HepG2 (cell line): Measurements from ENCODE around the gene MAN1A2. TPM values are rescaled to one million over a fixed set of nuclear protein-coding genes. Genes with fewer than 3 reads are reported as not detected.

Experiments
- ATM ChIP-seq: fragments of 450-650 bp; IDR thresholded peaks from 2 replicates; pipeline ENCODE4 v1.7.1; 2017; ENCODE audit warnings: mild to moderate bottlenecking, borderline replicate concordance
- KDM6A ChIP-seq: IDR thresholded peaks from 2 replicates; pipeline ENCODE4 v1.6.1; 2016; ENCODE audit warnings: low read depth
- LCORL ChIP-seq, 2 experiments: fragments of 450-650 bp in 1 of 2; sonication (generic) in 1 of 2; formaldehyde crosslinking in 1 of 2; IDR thresholded peaks; 2 replicates each; pipeline versions ENCODE4 v1.5.0 to v1.6.1; 2017 to 2020; ENCODE audit warnings: antibody characterized with exemption in 1 of 2, missing genetic modification reagents in 1 of 2
- NR2C2 ChIP-seq: sonication (generic); formaldehyde crosslinking; IDR thresholded peaks from 2 replicates; pipeline ENCODE4 v1.4.0; 2020; ENCODE audit warnings: missing genetic modification reagents, mild to moderate bottlenecking, moderate library complexity, borderline replicate concordance
- PHF21A ChIP-seq: sonication (generic); formaldehyde crosslinking; IDR thresholded peaks from 2 replicates; pipeline ENCODE4 v1.5.0; 2020; ENCODE audit warnings: mild to moderate bottlenecking, missing genetic modification reagents
- ZIK1 ChIP-seq: sonication (generic); formaldehyde crosslinking; IDR thresholded peaks from 2 replicates; pipeline ENCODE4 v1.5.0; 2020; ENCODE audit warnings: mild to moderate bottlenecking, low read depth, missing genetic modification reagents, borderline replicate concordance
- ZNF543 ChIP-seq: sonication (generic); formaldehyde crosslinking; IDR thresholded peaks from 2 replicates; pipeline ENCODE4 v1.4.0; 2020; ENCODE audit warnings: mild to moderate bottlenecking, missing genetic modification reagents
- ZNF558 ChIP-seq: sonication (generic); formaldehyde crosslinking; IDR thresholded peaks from 2 replicates; pipeline ENCODE4 v1.9.0; 2022; ENCODE audit warnings: mild to moderate bottlenecking, missing genetic modification reagents, borderline replicate concordance
- ZNF569 ChIP-seq: sonication (generic); formaldehyde crosslinking; IDR thresholded peaks from 2 replicates; pipeline ENCODE4 v1.5.0; 2020; ENCODE audit warnings: mild to moderate bottlenecking, missing genetic modification reagents, moderate library complexity, borderline replicate concordance
- polyA plus RNA-seq, 8 experiments: library from polyadenylated mRNA; depleted of rRNA in 3 of 8; stranded (reverse) in 7 of 8; unstranded in 1 of 8; fragments of >200 nt; fragmentation: Illumina TruSeq in 4 of 8; extraction: Trizol in 4 of 8; gene quantifications; 2 replicates each; pipeline versions ENCODE4 v1.2.1 to v1.2.3, GENCODE V29; 2011 to 2016; ENCODE audit warnings: low read depth in 4 of 8, missing spikeins in 1 of 8, mixed read lengths in 1 of 8; ENCODE audit not compliant: insufficient read depth in 1 of 8
- total RNA-seq, 5 experiments: library from RNA; depleted of rRNA; stranded (reverse); fragments of >200 nt; fragmentation: Illumina TruSeq; extraction: Trizol; gene quantifications; 2 replicates each; pipeline ENCODE4 v1.2.3, GENCODE V29; 2016; ENCODE audit warnings: low read depth in 1 of 5
- TF ChIP-seq, protein P1 (sequence below): sonication (generic); formaldehyde crosslinking; conservative IDR thresholded peaks from 2 replicates; pipeline ENCODE4 v1.8.1; 2023; ENCODE audit warnings: missing genetic modification reagents
- TF ChIP-seq, protein P2 (sequence below): sonication (generic); formaldehyde crosslinking; IDR thresholded peaks from 2 replicates; pipeline ENCODE4 v1.4.0; 2020; ENCODE audit warnings: missing genetic modification reagents, borderline replicate concordance
- TF ChIP-seq, protein P3 (sequence below): sonication (generic); formaldehyde crosslinking; IDR thresholded peaks from 2 replicates; pipeline ENCODE4 v1.5.0; 2020; ENCODE audit warnings: mild to moderate bottlenecking, missing genetic modification reagents
- TF ChIP-seq, protein P4 (sequence below): sonication (generic); formaldehyde crosslinking; IDR thresholded peaks from 2 replicates; pipeline ENCODE4 v1.5.1; 2020; ENCODE audit warnings: mild to moderate bottlenecking, missing genetic modification reagents, moderate library complexity
- TF ChIP-seq, protein P5 (sequence below): sonication (generic); formaldehyde crosslinking; IDR thresholded peaks from 2 replicates; pipeline ENCODE4 v1.5.0; 2020; ENCODE audit warnings: mild to moderate bottlenecking, missing genetic modification reagents, borderline replicate concordance

Gene MAN1A2
- total and polyA plus RNA-seq, 2 of the 13 experiments (the other 11 are each of a cell fraction or from before 2014, with no cell fraction given): 8.0 to 19.9 TPM

DNA sequence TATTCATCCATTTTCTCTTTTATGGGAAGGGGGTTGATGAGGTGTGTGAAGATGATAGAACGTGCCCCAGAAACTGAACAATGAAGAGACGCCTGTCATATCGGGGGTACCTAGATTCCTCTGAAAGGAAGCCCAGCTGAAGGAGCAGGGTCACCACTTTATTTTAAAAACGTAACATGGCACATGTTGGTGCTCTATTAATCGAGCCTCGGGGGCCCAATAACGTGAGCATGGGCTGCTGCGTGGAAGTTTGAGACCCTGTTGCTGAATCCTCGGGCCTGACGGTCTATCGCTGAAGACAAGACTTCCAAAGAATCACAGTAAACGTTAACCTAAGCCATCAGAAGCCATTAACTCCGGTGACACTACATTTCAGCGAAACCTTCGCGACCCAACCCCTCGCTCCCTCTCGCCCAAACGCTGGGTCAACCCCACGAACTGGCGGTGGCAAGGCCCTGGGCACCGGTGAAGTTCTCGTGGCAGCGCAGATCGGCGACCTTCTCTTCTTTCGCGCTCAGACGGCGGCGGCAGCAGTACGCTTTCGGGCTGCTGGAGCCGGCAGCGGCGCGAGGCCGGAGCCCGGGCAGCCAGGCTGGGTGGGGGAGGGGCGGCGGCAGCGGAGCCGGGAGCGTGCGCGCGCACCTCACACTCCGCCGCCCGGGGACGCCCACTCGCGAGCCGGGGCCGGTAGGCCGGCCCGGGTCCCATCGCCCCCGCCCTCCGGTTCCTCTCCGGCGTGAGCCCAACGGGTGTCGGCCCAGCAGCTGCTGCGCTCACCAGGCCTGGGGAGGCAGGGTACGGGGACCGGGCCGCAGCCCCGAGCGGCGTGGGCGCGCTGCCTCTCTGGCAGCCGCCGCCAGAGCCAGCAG is 838 bp upstream of the MAN1A2 start (continued):
- TF ChIP-seq, protein P1, sequence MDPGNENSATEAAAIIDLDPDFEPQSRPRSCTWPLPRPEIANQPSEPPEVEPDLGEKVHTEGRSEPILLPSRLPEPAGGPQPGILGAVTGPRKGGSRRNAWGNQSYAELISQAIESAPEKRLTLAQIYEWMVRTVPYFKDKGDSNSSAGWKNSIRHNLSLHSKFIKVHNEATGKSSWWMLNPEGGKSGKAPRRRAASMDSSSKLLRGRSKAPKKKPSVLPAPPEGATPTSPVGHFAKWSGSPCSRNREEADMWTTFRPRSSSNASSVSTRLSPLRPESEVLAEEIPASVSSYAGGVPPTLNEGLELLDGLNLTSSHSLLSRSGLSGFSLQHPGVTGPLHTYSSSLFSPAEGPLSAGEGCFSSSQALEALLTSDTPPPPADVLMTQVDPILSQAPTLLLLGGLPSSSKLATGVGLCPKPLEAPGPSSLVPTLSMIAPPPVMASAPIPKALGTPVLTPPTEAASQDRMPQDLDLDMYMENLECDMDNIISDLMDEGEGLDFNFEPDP (CRISPR knock-in tag): no peak
- no peak for TF ChIP-seq PHF21A (CRISPR knock-in tag)
- TF ChIP-seq ZNF558 (CRISPR knock-in tag): no peak; the same call in 1 of the 2 replicates
- TF ChIP-seq ZNF569: no peak
- TF ChIP-seq, protein P2, sequence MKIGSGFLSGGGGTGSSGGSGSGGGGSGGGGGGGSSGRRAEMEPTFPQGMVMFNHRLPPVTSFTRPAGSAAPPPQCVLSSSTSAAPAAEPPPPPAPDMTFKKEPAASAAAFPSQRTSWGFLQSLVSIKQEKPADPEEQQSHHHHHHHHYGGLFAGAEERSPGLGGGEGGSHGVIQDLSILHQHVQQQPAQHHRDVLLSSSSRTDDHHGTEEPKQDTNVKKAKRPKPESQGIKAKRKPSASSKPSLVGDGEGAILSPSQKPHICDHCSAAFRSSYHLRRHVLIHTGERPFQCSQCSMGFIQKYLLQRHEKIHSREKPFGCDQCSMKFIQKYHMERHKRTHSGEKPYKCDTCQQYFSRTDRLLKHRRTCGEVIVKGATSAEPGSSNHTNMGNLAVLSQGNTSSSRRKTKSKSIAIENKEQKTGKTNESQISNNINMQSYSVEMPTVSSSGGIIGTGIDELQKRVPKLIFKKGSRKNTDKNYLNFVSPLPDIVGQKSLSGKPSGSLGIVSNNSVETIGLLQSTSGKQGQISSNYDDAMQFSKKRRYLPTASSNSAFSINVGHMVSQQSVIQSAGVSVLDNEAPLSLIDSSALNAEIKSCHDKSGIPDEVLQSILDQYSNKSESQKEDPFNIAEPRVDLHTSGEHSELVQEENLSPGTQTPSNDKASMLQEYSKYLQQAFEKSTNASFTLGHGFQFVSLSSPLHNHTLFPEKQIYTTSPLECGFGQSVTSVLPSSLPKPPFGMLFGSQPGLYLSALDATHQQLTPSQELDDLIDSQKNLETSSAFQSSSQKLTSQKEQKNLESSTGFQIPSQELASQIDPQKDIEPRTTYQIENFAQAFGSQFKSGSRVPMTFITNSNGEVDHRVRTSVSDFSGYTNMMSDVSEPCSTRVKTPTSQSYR (CRISPR knock-in tag): peak; percentile 97
- TF ChIP-seq, protein P3, sequence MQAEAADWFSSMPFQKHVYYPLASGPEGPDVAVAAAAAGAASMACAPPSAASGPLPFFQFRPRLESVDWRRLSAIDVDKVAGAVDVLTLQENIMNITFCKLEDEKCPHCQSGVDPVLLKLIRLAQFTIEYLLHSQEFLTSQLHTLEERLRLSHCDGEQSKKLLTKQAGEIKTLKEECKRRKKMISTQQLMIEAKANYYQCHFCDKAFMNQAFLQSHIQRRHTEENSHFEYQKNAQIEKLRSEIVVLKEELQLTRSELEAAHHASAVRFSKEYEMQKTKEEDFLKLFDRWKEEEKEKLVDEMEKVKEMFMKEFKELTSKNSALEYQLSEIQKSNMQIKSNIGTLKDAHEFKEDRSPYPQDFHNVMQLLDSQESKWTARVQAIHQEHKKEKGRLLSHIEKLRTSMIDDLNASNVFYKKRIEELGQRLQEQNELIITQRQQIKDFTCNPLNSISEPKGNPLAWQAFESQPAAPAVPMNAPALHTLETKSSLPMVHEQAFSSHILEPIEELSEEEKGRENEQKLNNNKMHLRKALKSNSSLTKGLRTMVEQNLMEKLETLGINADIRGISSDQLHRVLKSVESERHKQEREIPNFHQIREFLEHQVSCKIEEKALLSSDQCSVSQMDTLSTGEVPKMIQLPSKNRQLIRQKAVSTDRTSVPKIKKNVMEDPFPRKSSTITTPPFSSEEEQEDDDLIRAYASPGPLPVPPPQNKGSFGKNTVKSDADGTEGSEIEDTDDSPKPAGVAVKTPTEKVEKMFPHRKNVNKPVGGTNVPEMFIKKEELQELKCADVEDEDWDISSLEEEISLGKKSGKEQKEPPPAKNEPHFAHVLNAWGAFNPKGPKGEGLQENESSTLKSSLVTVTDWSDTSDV (CRISPR knock-in tag): no peak
- TF ChIP-seq KDM6A (CRISPR knock-in tag): no peak
- TF ChIP-seq, protein P4, sequence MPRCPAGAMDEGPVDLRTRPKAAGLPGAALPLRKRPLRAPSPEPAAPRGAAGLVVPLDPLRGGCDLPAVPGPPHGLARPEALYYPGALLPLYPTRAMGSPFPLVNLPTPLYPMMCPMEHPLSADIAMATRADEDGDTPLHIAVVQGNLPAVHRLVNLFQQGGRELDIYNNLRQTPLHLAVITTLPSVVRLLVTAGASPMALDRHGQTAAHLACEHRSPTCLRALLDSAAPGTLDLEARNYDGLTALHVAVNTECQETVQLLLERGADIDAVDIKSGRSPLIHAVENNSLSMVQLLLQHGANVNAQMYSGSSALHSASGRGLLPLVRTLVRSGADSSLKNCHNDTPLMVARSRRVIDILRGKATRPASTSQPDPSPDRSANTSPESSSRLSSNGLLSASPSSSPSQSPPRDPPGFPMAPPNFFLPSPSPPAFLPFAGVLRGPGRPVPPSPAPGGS: no peak
- TF ChIP-seq, protein P5, sequence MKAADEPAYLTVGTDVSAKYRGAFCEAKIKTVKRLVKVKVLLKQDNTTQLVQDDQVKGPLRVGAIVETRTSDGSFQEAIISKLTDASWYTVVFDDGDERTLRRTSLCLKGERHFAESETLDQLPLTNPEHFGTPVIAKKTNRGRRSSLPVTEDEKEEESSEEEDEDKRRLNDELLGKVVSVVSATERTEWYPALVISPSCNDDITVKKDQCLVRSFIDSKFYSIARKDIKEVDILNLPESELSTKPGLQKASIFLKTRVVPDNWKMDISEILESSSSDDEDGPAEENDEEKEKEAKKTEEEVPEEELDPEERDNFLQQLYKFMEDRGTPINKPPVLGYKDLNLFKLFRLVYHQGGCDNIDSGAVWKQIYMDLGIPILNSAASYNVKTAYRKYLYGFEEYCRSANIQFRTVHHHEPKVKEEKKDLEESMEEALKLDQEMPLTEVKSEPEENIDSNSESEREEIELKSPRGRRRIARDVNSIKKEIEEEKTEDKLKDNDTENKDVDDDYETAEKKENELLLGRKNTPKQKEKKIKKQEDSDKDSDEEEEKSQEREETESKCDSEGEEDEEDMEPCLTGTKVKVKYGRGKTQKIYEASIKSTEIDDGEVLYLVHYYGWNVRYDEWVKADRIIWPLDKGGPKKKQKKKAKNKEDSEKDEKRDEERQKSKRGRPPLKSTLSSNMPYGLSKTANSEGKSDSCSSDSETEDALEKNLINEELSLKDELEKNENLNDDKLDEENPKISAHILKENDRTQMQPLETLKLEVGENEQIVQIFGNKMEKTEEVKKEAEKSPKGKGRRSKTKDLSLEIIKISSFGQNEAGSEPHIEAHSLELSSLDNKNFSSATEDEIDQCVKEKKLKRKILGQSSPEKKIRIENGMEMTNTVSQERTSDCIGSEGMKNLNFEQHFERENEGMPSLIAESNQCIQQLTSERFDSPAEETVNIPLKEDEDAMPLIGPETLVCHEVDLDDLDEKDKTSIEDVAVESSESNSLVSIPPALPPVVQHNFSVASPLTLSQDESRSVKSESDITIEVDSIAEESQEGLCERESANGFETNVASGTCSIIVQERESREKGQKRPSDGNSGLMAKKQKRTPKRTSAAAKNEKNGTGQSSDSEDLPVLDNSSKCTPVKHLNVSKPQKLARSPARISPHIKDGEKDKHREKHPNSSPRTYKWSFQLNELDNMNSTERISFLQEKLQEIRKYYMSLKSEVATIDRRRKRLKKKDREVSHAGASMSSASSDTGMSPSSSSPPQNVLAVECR (CRISPR knock-in tag): peak; percentile 9; the same call in 1 of the 2 replicates
- no peak for TF ChIP-seq ZIK1
- TF ChIP-seq NR2C2 (CRISPR knock-in tag): no peak
- TF ChIP-seq ZNF543 (CRISPR knock-in tag): no peak
- TF ChIP-seq ATM: no peak
- TF ChIP-seq LCORL (IDR thresholded peaks at IDR 0.05): no peak
- TF ChIP-seq LCORL (CRISPR knock-in tag; IDR thresholded peaks at IDR 0.05): no peak; the same call in 1 of the 2 replicates
